LNCAP (cell line): ENCODE data around the gene CYB5D1.

Experiments
- CTCF ChIP-seq: fragments of 450-650 bp; IDR thresholded peaks from 2 replicates; pipeline ENCODE4 v1.5.1; 2017; ENCODE audit warnings: mild to moderate bottlenecking

The CYB5D1 gene

GRCh38 chr17:7849130-7849750 lies 8.6 kb upstream of the CYB5D1 start:
- TF ChIP-seq CTCF, result no peak

- TF ChIP-seq CTCF, result no peak
These were observed 7.9 kb upstream of the CYB5D1 start for GRCh38 chr17:7849751-7850504.

- no peak for TF ChIP-seq CTCF
These were observed 6.9 kb upstream of the CYB5D1 start for GRCh38 chr17:7850701-7851437.

- peak; percentile 92 for TF ChIP-seq CTCF
These were observed 6.2 kb upstream of the CYB5D1 start for GRCh38 chr17:7851438-7852261.

- no peak for TF ChIP-seq CTCF
These were observed 5.5 kb upstream of the CYB5D1 start for GRCh38 chr17:7852262-7852670.

GRCh38 chr17:7852919-7853690 lies 4.7 kb upstream of the CYB5D1 start:
- no peak for TF ChIP-seq CTCF

- no peak for TF ChIP-seq CTCF
These were observed 4.1 kb upstream of the CYB5D1 start for GRCh38 chr17:7853691-7854038.
